Measurements from ENCODE around the gene ELF5. TPM values are rescaled to one million over a fixed set of nuclear protein-coding genes. Genes with fewer than 3 reads are reported as not detected.

ELF5 gene
- total and polyA plus RNA-seq, 2 donors (not counting 1 experiment from before 2014, with no cell fraction given) = not detected

GRCh38 chr11:34542089-34542488 is 28.5 kb upstream of the ELF5 start:
- TF ChIP-seq, protein P1, sequence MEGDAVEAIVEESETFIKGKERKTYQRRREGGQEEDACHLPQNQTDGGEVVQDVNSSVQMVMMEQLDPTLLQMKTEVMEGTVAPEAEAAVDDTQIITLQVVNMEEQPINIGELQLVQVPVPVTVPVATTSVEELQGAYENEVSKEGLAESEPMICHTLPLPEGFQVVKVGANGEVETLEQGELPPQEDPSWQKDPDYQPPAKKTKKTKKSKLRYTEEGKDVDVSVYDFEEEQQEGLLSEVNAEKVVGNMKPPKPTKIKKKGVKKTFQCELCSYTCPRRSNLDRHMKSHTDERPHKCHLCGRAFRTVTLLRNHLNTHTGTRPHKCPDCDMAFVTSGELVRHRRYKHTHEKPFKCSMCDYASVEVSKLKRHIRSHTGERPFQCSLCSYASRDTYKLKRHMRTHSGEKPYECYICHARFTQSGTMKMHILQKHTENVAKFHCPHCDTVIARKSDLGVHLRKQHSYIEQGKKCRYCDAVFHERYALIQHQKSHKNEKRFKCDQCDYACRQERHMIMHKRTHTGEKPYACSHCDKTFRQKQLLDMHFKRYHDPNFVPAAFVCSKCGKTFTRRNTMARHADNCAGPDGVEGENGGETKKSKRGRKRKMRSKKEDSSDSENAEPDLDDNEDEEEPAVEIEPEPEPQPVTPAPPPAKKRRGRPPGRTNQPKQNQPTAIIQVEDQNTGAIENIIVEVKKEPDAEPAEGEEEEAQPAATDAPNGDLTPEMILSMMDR (conservative IDR thresholded peaks at IDR 0.05 in 1 of 2, IDR thresholded peaks at IDR 0.05 in 1 of 2; ENCODE audit: low read depth in 1 of 2, low read length in 2 of 2) = no peak
- no peak for TF ChIP-seq EZH2 (IDR thresholded peaks at IDR 0.05; ENCODE audit: low read length, missing control alignments)
- Histone ChIP-seq H3K4me3 (replicated peaks in 1 of 4; ENCODE audit: control extremely low read depth in 1 of 4, insufficient read depth in 1 of 4, low read depth in 3 of 4, low read length in 4 of 4) (no peak overlapping the region), H3K4me1 (ENCODE audit: control insufficient read depth, extremely low read depth, insufficient read depth, low read length) (no peaks in the 10 kb centered on the region), H3K9me3 (ENCODE audit: control insufficient read depth, insufficient read depth, low read depth, low read length) (no peaks in the 10 kb centered on the region), H3K79me2 (ENCODE audit: control insufficient read depth, insufficient read depth, low read length) (no peaks in the 10 kb centered on the region), H3K27ac (ENCODE audit: insufficient read depth, low read length) (no peak overlapping the region), H3K9ac (ENCODE audit: insufficient read depth, low read length) (no peak overlapping the region), H4K20me1 (ENCODE audit: control insufficient read depth, extremely low read depth, insufficient read depth, low read length) (no peaks in the 10 kb centered on the region), H3K36me3 (ENCODE audit: control insufficient read depth, insufficient read depth, low read length) (no peaks in the 10 kb centered on the region), H3K4me2 (ENCODE audit: extremely low read depth, insufficient read depth, low read length) (no peak overlapping the region), H2AFZ (ENCODE audit: low read length) (no peak overlapping the region), H3K27me3 (ENCODE audit: control insufficient read depth, insufficient read depth, low read length) (peaks cover 40% of the 10 kb centered on the region)
- DNase-seq (ENCODE audit: low read depth in 2 of 2) = no peak

DNA sequence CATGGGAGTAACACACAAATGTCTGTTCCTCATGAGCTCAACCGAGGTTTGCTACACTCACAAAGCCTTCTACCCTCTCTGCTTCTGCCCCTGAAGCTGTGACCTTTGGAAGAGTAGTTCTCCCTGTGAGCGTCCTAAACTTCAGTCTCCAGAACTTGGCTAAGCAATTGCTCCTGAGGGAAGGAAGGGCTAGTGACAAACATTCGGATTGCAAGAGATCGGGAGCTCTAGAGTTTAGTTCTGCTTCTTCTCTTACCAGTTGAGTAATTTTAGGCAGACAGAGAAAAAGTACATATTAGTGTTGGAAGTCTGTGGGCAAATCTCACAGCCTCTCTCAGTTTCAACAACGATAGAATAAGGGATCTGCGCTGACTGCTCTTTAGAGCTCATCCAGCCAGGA is 27.3 kb upstream of the ELF5 start:
- Histone ChIP-seq H3K4me2 (ENCODE audit: extremely low read depth, insufficient read depth, low read length) (no peak overlapping the region), H3K4me3 (replicated peaks in 1 of 4; ENCODE audit: control extremely low read depth in 1 of 4, insufficient read depth in 1 of 4, low read depth in 3 of 4, low read length in 4 of 4) (no peak overlapping the region), H3K9ac (ENCODE audit: insufficient read depth, low read length) (no peak overlapping the region), H4K20me1 (ENCODE audit: control insufficient read depth, extremely low read depth, insufficient read depth, low read length) (no peaks in the 10 kb centered on the region), H3K4me1 (ENCODE audit: control insufficient read depth, extremely low read depth, insufficient read depth, low read length) (no peaks in the 10 kb centered on the region), H3K79me2 (ENCODE audit: control insufficient read depth, insufficient read depth, low read length) (no peaks in the 10 kb centered on the region), H3K9me3 (ENCODE audit: control insufficient read depth, insufficient read depth, low read depth, low read length) (no peaks in the 10 kb centered on the region), H3K36me3 (ENCODE audit: control insufficient read depth, insufficient read depth, low read length) (no peaks in the 10 kb centered on the region), H3K27ac (ENCODE audit: insufficient read depth, low read length) (no peak overlapping the region), H2AFZ (ENCODE audit: low read length) (no peak overlapping the region), H3K27me3 (ENCODE audit: control insufficient read depth, insufficient read depth, low read length) (peaks cover 37% of the 10 kb centered on the region)
- no peak for DNase-seq (ENCODE audit: low read depth in 2 of 2)
- TF ChIP-seq, protein P1 (conservative IDR thresholded peaks at IDR 0.05 in 1 of 2, IDR thresholded peaks at IDR 0.05 in 1 of 2; ENCODE audit: low read depth in 1 of 2, low read length in 2 of 2) = no peak
- no peak for TF ChIP-seq EZH2 (IDR thresholded peaks at IDR 0.05; ENCODE audit: low read length, missing control alignments)

DNA sequence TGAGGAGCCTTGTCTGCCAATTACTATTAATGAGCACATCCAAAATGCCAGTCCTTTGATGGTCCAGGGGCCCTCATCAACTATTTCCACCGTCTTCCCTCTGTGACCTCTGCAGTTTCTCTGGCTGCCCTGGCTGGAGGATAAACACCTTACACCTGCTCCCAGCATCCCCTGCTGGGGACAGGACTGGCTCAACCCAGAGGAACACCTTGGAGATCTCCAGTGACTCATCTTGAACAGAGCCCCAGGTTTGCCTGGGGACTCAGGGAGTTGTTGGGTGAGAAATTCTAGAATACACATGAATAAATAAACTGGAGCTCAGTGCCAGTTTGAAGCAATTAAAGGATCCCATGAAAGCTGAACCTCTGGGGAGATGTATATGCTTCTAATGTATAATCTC is 24.0 kb upstream of the ELF5 start:
- H3K4me2 ChIP-seq (ENCODE audit: extremely low read depth, insufficient read depth, low read length) = no peak overlapping the region
- peaks cover 25% of the 10 kb centered on the region for H3K27me3 ChIP-seq (ENCODE audit: control insufficient read depth, insufficient read depth, low read length)
- H2AFZ ChIP-seq (ENCODE audit: low read length) = no peak overlapping the region
- no peak overlapping the region for H3K4me3 ChIP-seq (replicated peaks in 1 of 4; ENCODE audit: control extremely low read depth in 1 of 4, insufficient read depth in 1 of 4, low read depth in 3 of 4, low read length in 4 of 4)
- H3K36me3 ChIP-seq (ENCODE audit: control insufficient read depth, insufficient read depth, low read length) = no peaks in the 10 kb centered on the region
- H3K9ac ChIP-seq (ENCODE audit: insufficient read depth, low read length) = no peak overlapping the region
- no peaks in the 10 kb centered on the region for H3K9me3 ChIP-seq (ENCODE audit: control insufficient read depth, insufficient read depth, low read depth, low read length)
- no peaks in the 10 kb centered on the region for H3K79me2 ChIP-seq (ENCODE audit: control insufficient read depth, insufficient read depth, low read length)
- no peak for DNase-seq (ENCODE audit: low read depth in 2 of 2)
- H3K4me1 ChIP-seq (ENCODE audit: control insufficient read depth, extremely low read depth, insufficient read depth, low read length) = no peaks in the 10 kb centered on the region
- no peak overlapping the region for H3K27ac ChIP-seq (ENCODE audit: insufficient read depth, low read length)
- no peak for TF ChIP-seq EZH2 (IDR thresholded peaks at IDR 0.05; ENCODE audit: low read length, missing control alignments)
- TF ChIP-seq, protein P1 (conservative IDR thresholded peaks at IDR 0.05 in 1 of 2, IDR thresholded peaks at IDR 0.05 in 1 of 2; ENCODE audit: low read depth in 1 of 2, low read length in 2 of 2) = no peak
- H4K20me1 ChIP-seq (ENCODE audit: control insufficient read depth, extremely low read depth, insufficient read depth, low read length) = no peaks in the 10 kb centered on the region
